Stimulated activated CD4-positive, alpha-beta T cell treated with anti-CD3 and anti-CD28 coated beads, Interleukin-1b, Interleukin-23, amount 100 ng/mL, for 4 hours (primary cell): ENCODE measurements around the gene CASD1.

ENCODE experiments used
- DNase-seq, 2 donors: peaks; one replicate each; pipeline ENCODE4 v3.0.0-alpha.2; 2020; ENCODE audit warnings: low read depth in 2 of 2

The CASD1 gene

DNA sequence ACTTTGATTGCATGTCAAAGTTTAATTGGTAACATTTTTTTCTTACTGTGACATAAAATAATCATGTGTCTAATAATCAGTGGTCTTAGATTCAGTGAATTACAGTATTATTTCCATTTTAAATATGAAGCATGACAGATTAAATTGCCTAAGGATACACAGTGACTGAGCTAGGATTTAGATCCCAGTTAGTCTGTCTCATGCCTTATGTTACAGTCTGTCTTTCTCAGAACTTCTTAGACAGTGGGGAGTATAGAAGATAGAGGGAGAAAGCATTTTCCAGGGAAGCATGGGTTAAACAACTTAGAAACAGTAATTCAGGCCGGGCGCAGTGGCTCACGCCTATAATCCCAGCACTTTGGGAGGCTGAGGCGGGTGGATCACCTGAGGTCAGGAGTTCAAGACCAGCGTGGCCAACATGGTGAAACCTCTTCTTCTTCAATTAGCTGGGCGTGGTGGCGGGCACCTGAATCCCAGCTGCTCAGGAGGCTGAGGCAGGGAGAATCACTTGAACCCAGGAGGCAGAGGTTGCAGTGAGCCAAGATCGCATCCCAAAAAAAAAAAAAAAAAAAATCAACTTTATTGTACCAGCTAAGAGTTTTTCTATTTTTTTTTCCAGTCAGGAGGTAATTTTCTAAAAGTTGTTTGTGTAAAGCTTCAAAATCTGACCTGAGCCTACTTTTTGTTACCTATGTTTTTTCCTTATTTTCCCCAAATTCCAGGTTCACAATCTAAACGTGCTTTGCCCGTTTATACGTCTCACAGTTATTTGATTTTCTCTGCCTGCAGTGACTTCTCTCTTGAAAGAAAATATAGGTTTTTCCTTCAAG lies 3.3 kb downstream of the CASD1 start:
- DNase-seq, result no peak

GRCh38 chr7:94513565-94513860 lies 3.9 kb downstream of the CASD1 start:
- no peak for DNase-seq

- no peak for DNase-seq
Measured at GRCh38 chr7:94514140-94514889, 4.7 kb downstream of the CASD1 start.

GRCh38 chr7:94514917-94515316 lies 5.3 kb downstream of the CASD1 start:
- DNase-seq, result no peak

DNA sequence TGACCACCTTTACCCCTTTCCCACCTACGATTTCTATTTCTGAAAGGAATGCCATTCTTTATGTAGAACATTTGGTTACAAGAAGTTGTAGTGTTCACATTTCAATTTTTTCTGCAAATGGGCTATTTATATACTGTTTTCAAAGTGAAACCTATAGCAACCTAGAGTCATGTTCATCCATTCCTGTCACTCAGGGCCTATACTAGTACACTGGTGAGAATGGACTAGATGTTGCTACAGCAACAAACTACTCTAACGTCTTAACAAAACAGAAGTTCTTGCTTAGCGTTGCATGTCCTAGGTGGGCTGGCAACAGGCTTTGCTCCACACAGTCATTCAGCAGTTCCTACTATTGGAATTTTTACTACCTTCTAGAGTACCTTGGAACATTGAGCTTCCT lies 16.3 kb downstream of the CASD1 start:
- DNase-seq, result no peak

GRCh38 chr7:94529516-94529915 lies 19.9 kb downstream of the CASD1 start:
- DNase-seq, result no peak

GRCh38 chr7:94530109-94530508 lies 20.5 kb downstream of the CASD1 start:
- DNase-seq, result no peak

DNA sequence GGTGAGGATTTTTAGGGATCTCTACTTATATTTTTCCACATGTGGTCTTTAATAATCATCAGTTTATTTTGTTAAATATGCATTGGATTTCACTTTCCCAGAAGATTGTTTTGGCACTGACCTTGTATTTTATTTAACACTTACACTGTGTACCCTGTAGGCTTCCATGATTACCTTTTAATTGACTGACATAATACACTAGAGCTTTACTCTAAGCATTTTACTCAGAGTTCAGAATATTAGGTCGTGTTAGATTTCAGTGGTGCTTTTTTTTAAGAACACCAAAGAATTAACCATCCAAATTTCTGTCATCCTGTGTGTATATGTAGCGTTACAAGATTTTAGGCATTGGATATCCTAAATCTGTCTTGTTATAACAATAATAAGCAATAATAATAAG lies 23.1 kb downstream of the CASD1 start:
- DNase-seq, result no peak

DNA sequence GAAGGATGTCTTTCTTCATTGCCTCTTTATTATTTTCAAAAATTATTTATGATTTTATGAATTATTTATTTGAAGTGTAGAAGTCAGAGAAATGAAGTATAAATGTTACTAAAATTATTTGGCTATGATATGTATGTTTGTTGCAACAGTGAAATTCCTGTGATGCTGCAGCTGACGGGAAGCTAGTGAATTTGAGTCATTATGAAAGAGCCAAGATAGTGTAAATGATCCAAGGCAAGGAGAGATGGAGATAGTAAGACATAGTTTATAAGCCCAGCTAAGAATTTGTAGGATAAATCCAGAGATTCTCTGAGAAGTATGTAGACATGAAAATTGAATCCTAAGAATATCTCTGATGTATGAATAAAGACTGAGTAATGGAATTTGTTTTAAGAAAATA lies 30.8 kb downstream of the CASD1 start:
- no peak for DNase-seq

- no peak for DNase-seq
Measured at GRCh38 chr7:94547126-94547525, 37.5 kb downstream of the CASD1 start.

GRCh38 chr7:94556028-94556427 lies 46.4 kb downstream of the CASD1 start:
- DNase-seq, result no peak

- DNase-seq, result no peak
Measured at GRCh38 chr7:94557215-94557614, 47.6 kb downstream of the CASD1 start.

DNA sequence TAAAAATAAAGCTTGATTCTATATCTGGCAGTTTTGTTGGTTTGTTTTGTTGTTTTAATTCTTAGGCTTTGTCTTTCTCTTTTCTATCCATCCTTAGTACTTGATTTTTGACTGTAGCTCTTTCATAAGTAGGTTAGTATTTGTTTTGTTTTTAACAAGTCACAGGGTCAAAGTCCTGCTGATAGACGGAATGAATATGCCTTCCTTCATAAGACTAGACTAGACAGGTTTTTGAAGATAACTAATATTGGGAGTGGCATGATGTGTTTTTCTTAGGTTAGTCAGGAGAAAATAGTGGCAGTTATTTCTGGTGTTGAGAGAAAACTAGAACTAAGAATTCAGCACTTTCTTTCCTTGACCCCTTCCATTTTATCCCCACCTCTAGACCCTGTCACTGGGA lies 50.4 kb downstream of the CASD1 start:
- DNase-seq, result no peak

DNA sequence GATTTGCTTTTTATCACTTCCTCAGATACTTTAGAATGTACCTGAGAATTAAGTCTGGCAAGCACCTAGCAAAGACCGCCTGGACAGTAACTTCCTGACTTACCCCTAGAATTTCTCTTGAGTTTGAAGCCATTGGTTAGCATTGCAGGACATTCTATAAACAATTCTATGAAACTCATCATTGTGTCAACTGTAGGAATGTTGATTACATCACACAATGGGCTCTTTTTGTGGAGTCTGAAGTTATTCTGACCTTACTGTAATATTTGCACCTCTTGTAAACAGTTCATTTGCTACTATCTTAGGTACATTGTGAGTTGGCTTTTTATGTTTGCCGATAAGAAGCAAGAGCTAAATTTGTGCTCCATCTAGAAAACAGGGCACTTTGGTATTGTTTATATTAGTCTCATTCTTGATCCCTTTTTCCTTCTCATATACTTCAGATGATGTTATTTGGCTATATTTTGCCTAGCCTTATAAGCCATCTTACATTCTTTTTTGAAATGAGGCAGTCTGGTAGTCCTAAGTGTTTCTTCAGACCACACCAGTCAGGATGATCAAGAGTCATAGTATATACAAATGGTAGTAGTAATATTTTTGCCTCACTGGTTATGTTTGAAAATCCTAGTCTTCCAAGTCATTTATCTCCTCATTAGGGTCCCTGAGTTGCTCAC lies 52.4 kb downstream of the CASD1 start:
- DNase-seq, result no peak

DNA sequence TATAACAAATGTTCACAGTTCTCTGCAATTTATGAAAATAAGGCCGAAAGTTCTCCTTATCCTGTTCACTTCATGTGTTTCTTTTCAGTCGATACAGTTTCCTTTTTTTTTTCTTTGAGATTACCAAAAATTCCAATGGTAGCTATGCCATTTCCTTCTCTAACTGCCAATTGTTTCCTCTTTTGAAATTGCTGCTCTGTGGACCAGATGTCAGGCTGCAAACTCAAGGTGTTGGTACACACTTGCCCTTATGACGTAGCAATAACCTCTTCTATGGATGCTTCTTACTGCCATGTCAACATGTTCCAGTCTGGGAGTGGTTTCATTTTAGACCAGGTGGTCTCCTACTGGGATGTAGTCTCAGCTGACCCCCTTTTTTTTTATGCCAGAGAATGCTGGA lies 52.9 kb downstream of the CASD1 start:
- DNase-seq, result no peak

DNA sequence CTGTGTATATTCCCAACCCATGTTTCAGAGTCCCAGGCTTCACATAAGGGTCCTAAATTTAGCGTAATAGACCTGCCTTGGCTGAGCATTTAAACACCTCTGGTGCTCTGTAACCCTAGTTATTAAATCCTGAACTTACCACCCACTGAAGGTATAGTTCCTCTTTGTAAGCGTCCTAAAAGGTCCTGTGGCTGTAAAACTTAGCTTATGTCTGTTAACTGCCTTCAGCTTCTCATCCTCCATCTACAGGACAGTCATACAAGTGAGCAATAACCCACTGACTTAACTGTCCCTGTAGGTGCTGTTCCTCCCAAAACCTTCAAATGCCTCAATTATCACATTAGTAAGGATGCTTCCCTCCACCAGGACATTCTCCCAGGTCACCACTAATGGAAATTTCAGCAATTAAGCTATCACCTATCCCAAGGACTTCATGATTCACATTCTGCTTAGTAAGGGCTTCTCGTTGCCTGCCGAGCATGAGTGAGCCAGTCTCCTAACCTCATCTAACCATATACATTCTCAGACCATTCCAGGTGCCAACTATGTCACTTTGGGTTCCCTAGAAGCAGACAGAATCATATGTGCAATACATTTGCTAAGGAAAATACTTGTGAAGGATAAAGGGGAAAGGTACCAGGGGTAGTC lies 55.8 kb downstream of the CASD1 start:
- no peak for DNase-seq

DNA sequence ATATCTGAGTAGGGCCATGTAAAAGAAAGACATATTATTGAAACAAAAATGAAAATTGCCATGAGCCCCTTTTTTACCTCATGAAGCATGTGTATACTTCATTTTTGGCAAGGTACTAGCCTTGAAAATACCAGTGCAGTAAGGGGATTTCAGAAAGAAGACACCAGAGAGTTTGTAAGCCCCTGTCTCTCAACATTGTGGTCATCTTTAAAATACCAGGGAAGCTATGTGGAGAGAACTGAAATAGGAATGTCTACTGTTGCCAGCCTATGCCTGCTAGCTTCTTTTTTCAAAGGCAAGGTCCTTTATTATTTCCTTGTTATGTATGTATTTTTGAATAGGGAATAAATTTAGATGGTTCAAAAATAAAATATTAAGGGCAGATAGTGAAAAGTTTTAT lies 57.8 kb downstream of the CASD1 start:
- DNase-seq, result no peak

DNA sequence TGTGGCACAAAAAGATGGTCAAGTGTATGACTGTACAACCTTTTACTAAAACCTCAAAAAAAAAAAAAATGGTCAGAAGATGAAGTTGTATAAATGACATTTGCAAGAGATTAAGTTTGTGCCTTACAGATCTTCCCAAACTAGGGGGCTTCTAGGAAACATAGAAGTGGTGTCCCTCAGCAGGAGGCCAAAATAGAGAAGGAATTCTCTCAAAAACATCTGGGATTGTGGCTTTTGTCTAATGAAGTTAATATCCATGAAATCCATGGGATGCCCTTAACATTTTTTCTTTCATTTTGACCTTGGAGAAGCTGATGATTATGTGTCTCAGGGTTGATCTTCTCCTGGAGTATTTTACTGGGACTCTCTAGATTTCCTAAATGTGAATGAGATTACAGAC lies 62.2 kb downstream of the CASD1 start:
- DNase-seq, result no peak

GRCh38 chr7:94575646-94576045 lies 66.0 kb downstream of the CASD1 start:
- no peak for DNase-seq

DNA sequence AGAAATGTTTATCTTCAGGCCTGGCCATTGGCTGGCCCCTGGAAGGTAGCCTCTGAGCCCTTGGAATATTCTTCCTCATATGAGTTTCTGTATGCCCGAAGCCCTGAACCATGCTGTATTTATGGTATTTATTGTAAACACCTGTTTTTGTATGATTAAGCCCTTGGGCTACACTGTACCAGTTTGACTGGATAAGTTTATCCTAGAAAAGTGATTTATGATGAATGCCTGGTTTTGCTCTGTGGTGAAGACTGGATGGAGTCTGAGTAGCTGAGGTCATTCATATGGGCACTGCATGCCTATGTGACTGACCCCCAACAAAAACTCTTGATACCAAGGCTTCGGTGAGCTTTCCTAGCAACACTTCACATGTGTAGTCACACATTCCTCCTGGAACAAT lies 66.7 kb downstream of the CASD1 start:
- no peak for DNase-seq

DNA sequence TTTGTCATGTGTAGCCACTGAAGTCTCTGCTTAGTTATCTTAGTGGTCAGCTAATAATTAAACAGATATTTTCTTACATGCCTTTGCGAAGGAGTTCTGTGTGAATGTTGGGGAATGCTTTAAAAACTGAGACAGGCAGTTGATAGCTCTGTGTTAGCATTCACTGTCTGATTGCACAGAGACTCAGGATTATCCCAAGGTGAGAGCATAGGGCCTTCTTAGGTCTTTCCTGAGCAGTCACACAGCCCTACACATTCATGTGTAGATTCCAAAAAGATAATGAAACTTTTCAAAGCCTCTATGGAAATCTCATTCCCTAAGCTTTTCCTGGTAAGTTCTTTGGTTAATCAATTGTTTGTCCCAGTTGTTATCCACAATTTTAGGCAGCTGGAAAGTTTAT lies 67.7 kb downstream of the CASD1 start:
- DNase-seq, result no peak

- DNase-seq, result no peak
Measured at GRCh38 chr7:94578614-94579013, 69.0 kb downstream of the CASD1 start.

- no peak for DNase-seq
Measured at GRCh38 chr7:94579470-94579869, 69.9 kb downstream of the CASD1 start.
